RPMI8226 (cell line): ENCODE measurements around the gene LRRC51.
"Not testable (repeated sequence)": the region's sequence is repeated elsewhere in the genome, so short reads cannot be mapped to it uniquely, and the experiment has no call there.

Experiments used
- DNase-seq: peaks from one replicate; pipeline ENCODE4 v3.0.0-alpha.2; 2015

LRRC51 gene

DNA sequence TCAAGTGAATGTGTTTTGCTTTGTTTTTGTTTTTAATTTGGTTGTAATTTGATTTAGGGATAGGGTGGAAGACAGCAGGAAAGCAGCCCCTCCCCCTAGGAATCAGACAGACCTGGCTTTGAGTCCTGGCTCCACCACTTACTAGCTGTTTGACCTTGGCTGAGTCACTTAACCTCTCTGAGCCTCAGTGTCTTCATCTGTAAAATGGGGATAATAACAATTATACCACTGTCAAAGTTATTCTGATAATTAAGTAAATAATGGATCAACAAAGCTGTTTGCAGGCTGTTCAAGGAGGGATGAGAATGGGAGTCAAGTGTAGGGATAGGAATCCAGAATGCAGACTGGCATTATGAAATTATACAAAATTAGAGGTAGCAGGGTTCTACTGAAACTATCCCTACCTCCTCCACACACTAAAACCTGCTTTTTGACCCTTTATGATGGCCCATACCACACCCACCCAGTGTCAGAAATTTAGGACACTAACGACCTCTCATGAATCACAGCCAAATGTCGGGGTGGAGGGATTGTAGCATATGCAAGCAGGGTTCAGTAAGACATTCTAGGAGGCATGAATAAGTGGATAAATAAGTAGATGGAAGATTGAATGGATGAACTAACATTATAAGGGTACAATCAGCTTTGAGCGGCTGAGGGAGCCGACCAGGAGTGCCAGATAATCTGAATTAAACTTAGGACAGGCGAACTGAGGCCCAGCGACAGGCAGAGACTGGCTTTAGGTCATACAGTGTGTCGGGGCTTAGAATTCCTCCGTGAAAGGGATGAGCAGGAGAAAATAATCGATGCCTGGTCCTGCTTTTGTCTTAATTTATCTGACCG, 30.9 kb downstream of the LRRC51 start:
- DNase-seq, result no peak

DNA sequence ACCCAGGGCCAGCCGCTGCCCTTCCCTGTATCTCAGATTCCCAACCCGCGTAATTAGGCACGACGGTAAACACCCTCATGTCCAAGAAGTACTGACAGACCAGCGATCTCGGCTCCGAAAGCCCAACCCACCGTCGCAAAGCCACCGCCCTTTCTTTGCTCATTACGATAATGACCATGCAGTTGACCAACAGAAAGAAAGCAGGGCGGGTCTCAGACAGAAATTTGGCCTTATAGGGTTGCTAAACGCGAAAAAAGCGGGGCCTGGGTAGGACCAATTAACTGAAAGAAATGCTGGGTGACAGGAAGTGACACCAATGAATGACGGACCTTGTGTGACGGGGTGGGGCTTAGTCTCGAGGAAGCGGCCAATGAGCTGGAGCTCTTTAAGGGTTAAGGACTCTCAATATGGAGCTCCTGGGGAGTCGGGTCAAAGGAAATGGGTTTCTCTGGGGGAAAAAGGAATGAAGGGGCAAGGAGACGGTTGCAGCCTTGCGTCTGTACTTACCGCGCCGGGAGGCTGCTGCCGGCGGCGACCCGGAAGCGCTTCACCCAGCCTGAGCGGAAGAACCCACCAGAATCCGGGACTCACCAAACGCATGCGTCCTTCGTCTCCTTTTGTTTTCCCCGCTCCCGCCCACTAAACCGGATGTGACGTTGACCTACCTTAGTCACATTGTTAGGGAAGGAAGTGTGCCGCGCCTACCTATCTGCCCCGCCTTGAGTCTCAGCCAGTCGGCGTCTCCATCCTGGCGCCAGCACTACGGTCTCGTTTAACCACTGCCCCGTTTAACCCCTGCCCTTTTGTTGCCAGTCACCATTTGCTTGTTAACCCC, 31.7 kb downstream of the LRRC51 start, which contains the start of gene ANAPC15:
TSS of gene ANAPC15 (minus strand) at position 553 of the 835 bp plus-strand sequence. CDS start 1,419 bp downstream, outside the sequence.
- peak; percentile 98 for DNase-seq

GRCh38 chr11:72112978-72113808, 32.5 kb downstream of the LRRC51 start:
- DNase-seq, result no peak

DNA sequence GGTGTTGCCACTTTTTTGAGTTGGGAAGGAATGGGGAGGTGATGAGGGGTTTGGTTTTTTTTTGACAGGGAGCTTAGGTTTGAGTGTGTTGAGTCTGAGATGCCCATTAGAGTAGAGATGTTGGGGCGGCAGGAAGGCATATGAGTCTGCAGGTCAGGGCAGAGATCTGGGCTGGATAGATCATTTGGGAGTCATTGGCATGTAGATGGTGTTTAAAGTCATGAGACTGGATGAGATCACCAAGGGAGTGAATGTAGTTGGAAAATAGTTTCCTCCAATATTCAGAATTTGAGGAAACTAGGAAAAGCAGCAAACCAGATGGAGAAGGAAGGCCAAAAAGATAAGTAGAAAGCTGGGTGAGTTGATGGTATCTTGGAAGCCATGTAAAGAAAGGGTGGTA, 33.9 kb downstream of the LRRC51 start:
- DNase-seq, result no peak

- no peak for DNase-seq
Measured at GRCh38 chr11:72116019-72116755, 35.5 kb downstream of the LRRC51 start.

DNA sequence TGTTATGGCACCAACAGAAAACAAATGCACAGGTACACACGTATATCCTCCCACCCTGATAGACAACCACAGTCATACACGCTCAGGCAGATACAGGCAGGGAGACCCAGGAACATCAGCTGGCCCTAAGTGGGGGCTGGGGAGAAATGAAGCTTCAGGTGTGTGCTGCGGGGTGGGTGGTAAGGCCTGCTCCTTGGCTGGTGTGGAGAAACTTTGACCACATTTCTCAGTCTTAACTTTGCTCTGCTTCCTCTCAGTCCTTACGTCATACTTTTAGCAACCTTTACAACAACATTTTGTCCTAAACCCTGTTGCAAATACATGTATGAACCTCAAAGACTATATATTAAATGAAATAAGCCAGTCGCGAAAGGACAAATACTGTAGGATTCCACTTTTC, 38.5 kb downstream of the LRRC51 start:
- no peak for DNase-seq

DNA sequence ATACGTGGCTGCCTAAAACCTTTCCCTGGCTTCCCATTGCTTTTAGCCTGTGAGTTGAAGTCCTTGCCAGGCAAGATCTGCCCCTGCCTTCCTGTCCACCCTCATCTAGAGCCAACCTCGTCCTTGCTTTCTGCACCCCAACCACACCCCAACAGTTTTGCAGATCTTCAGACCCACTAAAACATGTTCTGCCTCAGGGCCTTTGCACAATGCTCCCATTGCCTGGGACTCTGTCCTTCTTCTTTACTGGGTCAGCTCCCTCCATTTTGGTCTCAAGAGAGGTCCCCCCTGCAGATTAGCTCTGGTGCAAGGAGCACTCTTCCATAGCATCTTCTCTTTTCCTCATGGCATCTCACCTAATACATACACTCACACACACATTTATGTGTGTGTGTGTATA, 40.3 kb downstream of the LRRC51 start:
- no peak for DNase-seq

GRCh38 chr11:72122607-72123006, 42.0 kb downstream of the LRRC51 start:
- DNase-seq, result no peak

DNA sequence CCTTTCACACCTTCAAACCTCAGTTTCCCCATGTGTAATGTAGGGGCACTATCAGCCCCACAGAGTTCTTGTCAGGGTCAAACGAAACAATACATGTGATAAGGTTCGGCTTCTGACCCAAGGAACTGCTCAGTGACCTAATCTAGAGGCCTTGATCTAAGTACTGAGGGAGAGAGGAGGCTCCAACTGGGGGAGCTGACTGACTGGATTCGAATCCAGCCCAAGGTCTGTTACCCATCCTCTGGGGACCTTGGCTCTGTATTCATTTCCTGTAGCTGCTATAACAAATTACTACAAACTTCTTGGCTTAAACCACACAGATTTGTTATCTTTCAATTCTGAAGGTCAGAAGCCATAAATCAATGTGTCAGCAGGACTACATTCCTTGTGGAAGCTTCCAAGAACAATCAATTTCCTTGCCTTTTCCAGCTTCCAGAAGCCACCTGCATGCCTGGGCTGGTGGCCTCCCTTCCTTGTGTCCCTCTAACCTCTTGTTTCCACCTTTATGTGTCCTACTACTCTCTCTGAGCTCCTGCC, 42.5 kb downstream of the LRRC51 start:
- no peak for DNase-seq

DNA sequence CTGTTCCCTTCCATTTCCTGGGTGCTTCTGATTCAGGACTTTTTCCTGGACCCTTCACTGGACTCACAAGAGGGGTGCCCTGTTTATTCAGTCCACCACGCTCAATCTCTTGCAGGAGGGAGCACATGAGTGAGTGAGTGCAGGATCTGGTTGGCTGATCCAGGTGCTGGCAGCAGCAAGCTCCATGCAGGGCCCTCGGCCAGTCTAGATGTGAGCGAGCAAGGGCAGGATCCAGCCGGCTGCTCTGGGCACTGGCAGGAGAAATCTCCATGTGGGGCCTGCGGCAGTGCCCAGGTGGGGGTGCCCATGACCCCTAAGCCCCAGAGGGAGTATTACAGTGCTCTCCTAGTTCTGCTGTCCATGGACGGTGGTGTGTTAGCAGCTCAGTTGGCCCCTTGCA, 43.4 kb downstream of the LRRC51 start:
- DNase-seq, result no peak

- DNase-seq, result no peak
Measured at GRCh38 chr11:72125956-72126355, 45.3 kb downstream of the LRRC51 start.

DNA sequence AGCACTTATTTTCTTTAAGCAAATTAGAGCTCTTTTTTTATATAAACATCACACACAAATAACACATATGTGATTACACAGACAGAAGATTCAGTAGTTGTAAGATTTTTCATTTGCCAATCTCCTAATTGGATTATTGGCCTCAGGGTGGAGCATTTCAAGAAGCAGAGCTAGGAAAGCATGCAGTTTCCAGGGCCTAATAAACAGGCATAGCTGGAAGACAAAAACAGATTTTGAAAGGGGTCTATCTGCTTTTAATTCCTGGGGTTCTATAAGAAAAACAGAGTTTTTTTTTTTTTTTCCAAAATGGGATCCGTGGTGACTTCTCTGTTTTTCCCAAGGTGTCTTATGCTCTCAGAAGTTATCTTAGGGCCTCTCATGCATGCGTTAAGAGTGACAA, 47.3 kb downstream of the LRRC51 start:
- no peak for DNase-seq

- no peak for DNase-seq
Measured at GRCh38 chr11:72129381-72129780, 48.7 kb downstream of the LRRC51 start.

DNA sequence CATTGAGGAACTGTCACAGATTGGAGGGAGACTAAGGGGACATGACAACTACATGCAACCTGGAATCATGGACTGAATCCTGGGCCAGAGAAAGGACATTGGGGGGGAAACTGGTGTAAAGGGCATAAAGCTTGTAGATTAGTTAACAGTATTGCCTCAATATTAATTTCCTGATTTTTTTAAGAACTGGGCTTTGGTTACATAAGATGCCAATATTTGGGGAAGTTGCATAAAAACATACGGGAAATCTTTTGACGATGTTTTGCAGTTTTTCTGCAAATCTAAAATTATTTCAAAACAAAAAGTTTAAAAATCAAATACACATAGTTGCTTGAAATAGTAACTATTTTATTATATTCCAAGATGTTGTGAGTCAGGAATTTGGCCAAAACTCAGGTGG, 52.0 kb downstream of the LRRC51 start:
- no peak for DNase-seq

GRCh38 chr11:72135473-72135872, 54.8 kb downstream of the LRRC51 start, which contains the start of gene FOLR3:
TSS of gene FOLR3 (plus strand) at chr11:72135725. CDS start at chr11:72135953, 228 bp downstream.
- not testable (repeated sequence) for DNase-seq

- DNase-seq, result no peak
Measured at GRCh38 chr11:72135891-72136683, 55.4 kb downstream of the LRRC51 start.

DNA sequence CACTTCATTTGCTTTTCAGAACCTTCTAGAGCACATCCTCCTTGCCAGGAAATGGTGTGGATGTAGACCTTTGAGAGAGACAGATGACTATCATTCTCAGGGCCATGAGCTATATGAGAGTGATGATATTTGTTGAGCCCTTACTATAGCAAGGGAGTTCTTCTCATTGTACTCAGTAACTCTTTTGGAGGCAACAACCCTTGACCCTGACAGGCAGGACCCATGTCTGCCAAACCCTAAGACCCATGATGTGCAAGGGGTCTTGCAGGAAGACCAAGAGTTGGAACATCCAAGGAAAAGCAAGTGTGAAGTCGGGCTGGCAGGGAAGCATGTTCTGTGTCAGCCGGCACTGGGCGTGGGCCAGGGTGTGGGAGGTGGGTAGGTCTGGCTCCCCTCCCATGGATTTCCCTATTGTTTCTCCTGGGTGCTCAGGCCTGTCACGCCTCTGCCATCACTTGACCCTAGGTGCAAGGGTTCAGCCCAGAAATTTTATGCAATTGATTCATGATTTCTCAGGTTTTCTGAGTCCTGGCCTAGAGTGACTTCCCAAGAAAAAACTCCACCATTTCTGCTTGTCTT, 56.1 kb downstream of the LRRC51 start:
- DNase-seq, result no peak

- no peak for DNase-seq
Measured at GRCh38 chr11:72138821-72139390, 58.3 kb downstream of the LRRC51 start.

DNA sequence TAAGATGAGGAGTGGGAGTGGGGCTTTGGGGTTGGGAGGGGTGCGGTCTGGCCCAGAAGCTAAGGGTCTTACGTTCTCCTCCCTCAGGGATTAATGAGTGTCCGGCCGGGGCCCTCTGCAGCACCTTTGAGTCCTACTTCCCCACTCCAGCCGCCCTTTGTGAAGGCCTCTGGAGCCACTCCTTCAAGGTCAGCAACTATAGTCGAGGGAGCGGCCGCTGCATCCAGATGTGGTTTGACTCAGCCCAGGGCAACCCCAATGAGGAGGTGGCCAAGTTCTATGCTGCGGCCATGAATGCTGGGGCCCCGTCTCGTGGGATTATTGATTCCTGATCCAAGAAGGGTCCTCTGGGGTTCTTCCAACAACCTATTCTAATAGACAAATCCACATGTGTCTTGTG, 58.9 kb downstream of the LRRC51 start:
- no peak for DNase-seq

DNA sequence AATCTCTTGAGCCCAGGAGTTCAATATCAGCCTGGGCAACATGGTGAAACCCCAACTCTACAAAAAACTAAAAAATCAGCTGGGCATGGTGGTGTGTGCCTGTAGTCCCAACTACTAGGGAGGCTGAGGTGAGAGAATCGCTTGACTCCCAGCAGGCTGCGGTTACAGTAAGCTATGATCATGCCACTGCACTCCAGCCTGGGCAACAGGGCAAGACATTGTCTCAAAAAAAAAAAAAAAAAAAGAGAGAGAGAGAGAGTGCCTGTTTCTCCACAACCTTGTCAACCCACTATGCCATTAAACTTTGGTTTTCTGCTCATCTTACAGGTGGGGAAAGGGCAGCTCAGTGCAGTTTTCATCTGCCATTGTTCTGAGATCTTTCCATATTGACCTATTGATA, 60.0 kb downstream of the LRRC51 start:
- no peak for DNase-seq
